Measurements from ENCODE around the gene FBXO10.
"Not testable (repeated sequence)": the region's sequence is repeated elsewhere in the genome, so short reads cannot be mapped to it uniquely, and the experiment has no call there.

Gene FBXO10

GRCh38 chr9:37471942-37472684, 104.1 kb downstream of the FBXO10 start:
- DNase-seq (ENCODE audit: low read depth) = peak; percentile 95
- H3K4me3 ChIP-seq (ENCODE audit: low read depth, low read length) = peak overlapping the region; percentile 21
- TF ChIP-seq CTCF (IDR thresholded peaks at IDR 0.05; ENCODE audit: low read depth, low read length, missing control alignments) = no peak
- in situ Hi-C loops (cut with HindIII; ENCODE audit: low sequenced_read_pairs) = no loop called here

- in situ Hi-C loops (cut with HindIII; ENCODE audit: low sequenced_read_pairs) = no loop called here
- TF ChIP-seq CTCF (IDR thresholded peaks at IDR 0.05; ENCODE audit: low read depth, low read length, missing control alignments) = no peak
- DNase-seq (ENCODE audit: low read depth) = no peak
- no peak overlapping the region for H3K4me3 ChIP-seq (ENCODE audit: low read depth, low read length)
These were observed 107.6 kb downstream of the FBXO10 start for GRCh38 chr9:37468620-37469019.

GRCh38 chr9:37467530-37467929, 108.7 kb downstream of the FBXO10 start:
- DNase-seq (ENCODE audit: low read depth); H3K4me3 ChIP-seq (ENCODE audit: low read depth, low read length); in situ Hi-C loops (cut with HindIII; ENCODE audit: low sequenced_read_pairs): not testable (repeated sequence)

GRCh38 chr9:37466037-37466709, 110.0 kb downstream of the FBXO10 start:
- peak overlapping the region; percentile 93 for H3K4me3 ChIP-seq (ENCODE audit: low read depth, low read length)
- peak; percentile 83 for DNase-seq (ENCODE audit: low read depth)
- in situ Hi-C loops (cut with HindIII; ENCODE audit: low sequenced_read_pairs) = no loop called here
- no peak for TF ChIP-seq CTCF (IDR thresholded peaks at IDR 0.05; ENCODE audit: low read depth, low read length, missing control alignments)

- peak; percentile 100 for DNase-seq (ENCODE audit: low read depth)
- peak within 1 kb of the TSS; percentile 93 for H3K4me3 ChIP-seq (ENCODE audit: low read depth, low read length)
- TF ChIP-seq CTCF (IDR thresholded peaks at IDR 0.05; ENCODE audit: low read depth, low read length, missing control alignments) = no peak
- in situ Hi-C loops (cut with HindIII; ENCODE audit: low sequenced_read_pairs) = no loop called here
These were observed 110.7 kb downstream of the FBXO10 start, which contains the start of gene ZBTB5 for GRCh38 chr9:37465249-37466036. TSS of gene ZBTB5 (minus strand) at chr9:37465450. CDS start at chr9:37442551, 22,899 bp downstream.

GRCh38 chr9:37464426-37465248, 111.5 kb downstream of the FBXO10 start:
- H3K4me3 ChIP-seq (ENCODE audit: low read depth, low read length) = peak overlapping the region; percentile 93
- DNase-seq (ENCODE audit: low read depth) = no peak
- in situ Hi-C loops (cut with HindIII; ENCODE audit: low sequenced_read_pairs) = no loop called here
- TF ChIP-seq CTCF (IDR thresholded peaks at IDR 0.05; ENCODE audit: low read depth, low read length, missing control alignments) = no peak

All from astrocyte of the cerebellum (primary cell).